Ishikawa (cell line): ENCODE data around the gene ST3GAL6.

Experiments used
- CEBPB ChIP-seq: IDR thresholded peaks from 2 replicates; pipeline ENCODE4 v1.6.1; 2012
- EP300 ChIP-seq: IDR thresholded peaks from 2 replicates; pipeline ENCODE4 v1.6.1; 2012; ENCODE audit warnings: borderline replicate concordance
- FOXM1 ChIP-seq: IDR thresholded peaks from 2 replicates; pipeline ENCODE4 v1.6.1; 2012; ENCODE audit warnings: low read depth, borderline replicate concordance
- NFIC ChIP-seq: IDR thresholded peaks from 2 replicates; pipeline ENCODE4 v1.6.1; 2012
- RAD21 ChIP-seq: IDR thresholded peaks from 2 replicates; pipeline ENCODE4 v1.6.1; 2012; ENCODE audit warnings: low read depth
- TAF1 ChIP-seq: IDR thresholded peaks from 2 replicates; pipeline ENCODE4 v1.6.1; 2012; ENCODE audit warnings: low read depth, mild to moderate bottlenecking
- TEAD4 ChIP-seq: IDR thresholded peaks from 2 replicates; pipeline ENCODE4 v1.6.1; 2012
- YY1 ChIP-seq: IDR thresholded peaks from 2 replicates; pipeline ENCODE4 v1.6.1; 2012; ENCODE audit warnings: low read depth
- ZBTB7A ChIP-seq: IDR thresholded peaks from 2 replicates; pipeline ENCODE4 v1.6.1; 2012; ENCODE audit warnings: low read depth
- TF ChIP-seq, protein P1 (sequence below): IDR thresholded peaks from 2 replicates; pipeline ENCODE4 v1.6.1; 2012; ENCODE audit warnings: low read depth, mild to moderate bottlenecking
- TF ChIP-seq, protein P2 (sequence below): IDR thresholded peaks from 2 replicates; pipeline ENCODE4 v1.6.1; 2012
- TF ChIP-seq, protein P3 (sequence below): IDR thresholded peaks from 2 replicates; pipeline ENCODE4 v1.6.1; 2012

DNA sequence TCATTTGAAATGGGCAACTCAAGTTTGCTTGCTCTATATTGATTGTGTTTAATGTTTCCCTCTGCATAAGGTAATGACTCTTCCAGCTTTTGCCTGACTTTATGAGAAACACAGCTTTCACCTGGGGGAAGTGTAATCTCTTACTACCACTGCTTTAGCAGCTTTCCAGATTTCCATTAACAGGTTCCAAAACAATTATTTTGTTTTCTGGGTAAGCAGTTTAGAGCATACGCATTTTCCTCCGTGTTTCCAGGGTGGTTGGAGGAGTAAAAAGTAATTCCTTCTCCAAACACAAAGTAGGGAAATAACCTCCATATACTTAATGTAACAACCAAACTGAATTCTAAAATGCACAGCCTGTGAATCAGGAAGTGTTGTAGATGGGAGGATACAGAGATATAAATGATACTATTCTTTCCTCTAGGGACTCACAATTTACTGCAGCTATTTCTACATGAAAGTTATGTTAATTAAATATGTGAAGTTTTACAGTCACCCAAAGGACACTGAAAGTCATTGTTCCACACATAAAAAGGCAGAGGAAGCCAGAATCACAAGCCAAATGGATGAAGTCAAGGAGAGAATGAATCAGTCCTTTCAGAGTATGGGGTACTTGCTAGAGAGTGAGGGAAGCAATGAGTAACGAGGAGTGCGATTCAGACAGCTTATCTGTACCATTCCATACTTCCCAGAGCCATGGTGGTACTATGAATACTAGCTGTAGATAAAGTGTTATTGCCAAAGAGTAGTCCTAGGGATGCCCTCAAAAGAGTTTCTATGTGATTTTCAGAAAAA lies 16.6 kb downstream of the ST3GAL6 start:
- TF ChIP-seq NFIC: no peak
- TF ChIP-seq FOXM1: no peak
- no peak for TF ChIP-seq CEBPB
- TF ChIP-seq, protein P1, sequence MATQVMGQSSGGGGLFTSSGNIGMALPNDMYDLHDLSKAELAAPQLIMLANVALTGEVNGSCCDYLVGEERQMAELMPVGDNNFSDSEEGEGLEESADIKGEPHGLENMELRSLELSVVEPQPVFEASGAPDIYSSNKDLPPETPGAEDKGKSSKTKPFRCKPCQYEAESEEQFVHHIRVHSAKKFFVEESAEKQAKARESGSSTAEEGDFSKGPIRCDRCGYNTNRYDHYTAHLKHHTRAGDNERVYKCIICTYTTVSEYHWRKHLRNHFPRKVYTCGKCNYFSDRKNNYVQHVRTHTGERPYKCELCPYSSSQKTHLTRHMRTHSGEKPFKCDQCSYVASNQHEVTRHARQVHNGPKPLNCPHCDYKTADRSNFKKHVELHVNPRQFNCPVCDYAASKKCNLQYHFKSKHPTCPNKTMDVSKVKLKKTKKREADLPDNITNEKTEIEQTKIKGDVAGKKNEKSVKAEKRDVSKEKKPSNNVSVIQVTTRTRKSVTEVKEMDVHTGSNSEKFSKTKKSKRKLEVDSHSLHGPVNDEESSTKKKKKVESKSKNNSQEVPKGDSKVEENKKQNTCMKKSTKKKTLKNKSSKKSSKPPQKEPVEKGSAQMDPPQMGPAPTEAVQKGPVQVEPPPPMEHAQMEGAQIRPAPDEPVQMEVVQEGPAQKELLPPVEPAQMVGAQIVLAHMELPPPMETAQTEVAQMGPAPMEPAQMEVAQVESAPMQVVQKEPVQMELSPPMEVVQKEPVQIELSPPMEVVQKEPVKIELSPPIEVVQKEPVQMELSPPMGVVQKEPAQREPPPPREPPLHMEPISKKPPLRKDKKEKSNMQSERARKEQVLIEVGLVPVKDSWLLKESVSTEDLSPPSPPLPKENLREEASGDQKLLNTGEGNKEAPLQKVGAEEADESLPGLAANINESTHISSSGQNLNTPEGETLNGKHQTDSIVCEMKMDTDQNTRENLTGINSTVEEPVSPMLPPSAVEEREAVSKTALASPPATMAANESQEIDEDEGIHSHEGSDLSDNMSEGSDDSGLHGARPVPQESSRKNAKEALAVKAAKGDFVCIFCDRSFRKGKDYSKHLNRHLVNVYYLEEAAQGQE: no peak
- TF ChIP-seq RAD21: no peak
- TF ChIP-seq, protein P2, sequence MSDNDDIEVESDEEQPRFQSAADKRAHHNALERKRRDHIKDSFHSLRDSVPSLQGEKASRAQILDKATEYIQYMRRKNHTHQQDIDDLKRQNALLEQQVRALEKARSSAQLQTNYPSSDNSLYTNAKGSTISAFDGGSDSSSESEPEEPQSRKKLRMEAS: no peak
- no peak for TF ChIP-seq EP300
- no peak for TF ChIP-seq YY1
- no peak for TF ChIP-seq ZBTB7A
- no peak for TF ChIP-seq TEAD4
- TF ChIP-seq, protein P3, sequence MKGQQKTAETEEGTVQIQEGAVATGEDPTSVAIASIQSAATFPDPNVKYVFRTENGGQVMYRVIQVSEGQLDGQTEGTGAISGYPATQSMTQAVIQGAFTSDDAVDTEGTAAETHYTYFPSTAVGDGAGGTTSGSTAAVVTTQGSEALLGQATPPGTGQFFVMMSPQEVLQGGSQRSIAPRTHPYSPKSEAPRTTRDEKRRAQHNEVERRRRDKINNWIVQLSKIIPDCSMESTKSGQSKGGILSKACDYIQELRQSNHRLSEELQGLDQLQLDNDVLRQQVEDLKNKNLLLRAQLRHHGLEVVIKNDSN: no peak
- TF ChIP-seq TAF1: no peak
